Kidney capillary endothelial cell (primary cell): ENCODE results near the gene SDHB.

Experiments used
- DNase-seq: peaks from one replicate; pipeline ENCODE4 v3.0.0-alpha.2; 2018; ENCODE audit warnings: low spot score

The SDHB gene

DNA sequence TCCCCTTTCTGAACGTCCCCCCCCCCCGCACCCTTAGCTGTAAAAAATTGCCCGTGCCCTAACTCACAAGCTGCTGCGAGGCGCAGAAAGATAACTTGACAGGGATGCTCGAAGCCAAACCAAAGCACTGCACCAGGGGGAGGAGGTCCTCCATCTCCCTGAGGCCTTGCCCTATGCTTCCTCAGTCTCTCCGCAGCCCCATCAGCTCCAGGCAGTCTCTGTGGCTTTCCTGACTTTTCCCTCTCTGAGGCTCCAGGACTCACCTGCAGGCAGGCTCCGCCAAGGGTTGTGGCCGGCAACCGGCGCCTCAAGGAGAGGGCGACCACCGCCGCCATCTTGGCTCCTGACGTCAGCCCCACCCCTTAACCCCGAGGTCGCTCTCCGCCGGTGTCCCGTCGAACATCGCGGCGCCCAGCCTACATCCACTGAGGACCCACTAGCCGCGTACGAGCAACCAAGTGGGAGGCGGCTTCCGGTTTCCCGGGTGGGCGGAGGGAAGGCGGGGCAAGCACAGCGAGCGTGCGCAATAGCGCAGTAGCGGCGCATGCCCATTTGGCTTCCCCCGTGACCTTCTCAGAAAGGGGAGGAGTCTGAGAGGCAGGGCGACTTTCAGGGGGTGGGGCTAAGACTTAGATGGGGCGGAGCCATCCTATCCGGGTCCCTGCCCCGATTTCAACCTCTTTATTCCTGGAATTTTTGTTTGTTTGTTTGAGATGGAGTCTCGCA, at the start of gene SDHB:
SDHB (minus strand) TSS at position 348 of the 726 bp plus-strand sequence; CDS start at position 335, 13 bp downstream.
- peak; percentile 97 for DNase-seq

DNA sequence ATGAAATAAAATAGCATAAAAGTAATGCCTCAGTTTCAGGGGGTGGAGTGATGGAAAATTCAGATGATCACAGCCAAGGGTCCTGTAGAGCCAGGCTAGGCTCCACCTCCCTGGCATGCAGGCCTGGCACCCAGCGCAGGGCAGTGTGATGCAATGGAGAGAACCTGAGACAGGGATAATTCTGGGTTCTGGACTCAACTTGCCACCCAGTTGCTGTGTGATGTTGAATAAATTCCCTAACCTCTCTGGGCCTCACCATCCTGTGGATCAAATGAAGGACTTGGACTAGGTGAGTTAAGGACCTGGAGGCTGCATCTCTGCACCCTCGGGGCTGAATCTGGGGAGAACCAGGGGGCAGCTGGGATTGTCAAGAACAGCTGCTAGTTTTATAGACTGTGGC, 48.4 kb upstream of the SDHB start:
- DNase-seq = no peak

DNA sequence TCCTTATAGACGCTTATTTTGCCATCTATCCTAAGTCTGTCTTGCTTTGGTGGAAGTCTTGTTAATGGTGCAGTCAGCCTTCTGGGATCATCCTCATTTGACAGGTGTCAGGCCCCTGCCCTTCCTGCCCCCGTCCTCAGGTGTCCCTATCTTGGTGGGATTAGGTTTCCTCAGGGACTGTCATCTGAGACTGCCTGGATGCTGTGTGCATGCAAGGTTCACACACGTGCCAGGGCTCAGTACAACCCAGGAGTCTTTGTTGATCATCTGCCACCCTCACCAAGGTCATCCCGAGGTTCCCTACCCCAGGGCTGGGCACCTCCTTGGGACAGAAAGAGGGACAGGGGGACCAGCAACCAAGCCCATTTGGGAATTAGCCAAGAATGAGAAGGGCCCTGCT, 47.4 kb upstream of the SDHB start:
- no peak for DNase-seq

DNA sequence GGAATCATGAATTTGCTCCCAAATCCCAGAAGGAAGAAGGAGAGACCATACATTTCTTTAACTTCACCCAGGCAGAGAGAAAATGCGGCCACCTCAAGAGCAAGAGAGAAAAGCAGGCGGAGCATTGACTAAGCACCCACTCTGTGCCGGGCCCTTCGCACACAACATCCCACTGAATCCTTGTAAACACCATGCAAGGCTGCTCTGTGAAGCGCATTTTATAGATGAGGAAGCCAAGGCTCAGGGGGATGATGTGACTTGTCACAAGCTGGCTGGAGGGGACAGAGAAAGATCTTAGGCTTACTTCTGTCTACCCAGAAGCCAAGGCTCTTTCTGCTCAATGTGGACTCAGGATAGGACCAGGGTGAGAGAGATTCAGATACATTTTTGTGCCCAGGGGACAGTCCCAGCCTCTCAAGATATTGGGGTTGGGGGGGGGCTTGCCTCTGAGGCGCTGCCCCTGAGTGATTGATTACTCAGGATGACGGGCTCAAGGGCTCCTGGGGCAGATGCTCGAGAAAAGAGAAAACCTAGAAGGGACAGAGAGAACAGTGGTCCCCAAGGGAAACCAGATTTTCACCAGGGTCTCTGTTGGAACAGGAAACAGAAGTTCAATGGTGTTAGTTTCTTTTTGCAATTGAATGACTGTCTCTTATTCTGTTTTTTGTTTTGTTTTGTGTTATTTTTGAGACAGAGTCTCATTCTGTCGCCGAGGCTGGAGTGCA, 45.9 kb upstream of the SDHB start:
- no peak for DNase-seq

DNA sequence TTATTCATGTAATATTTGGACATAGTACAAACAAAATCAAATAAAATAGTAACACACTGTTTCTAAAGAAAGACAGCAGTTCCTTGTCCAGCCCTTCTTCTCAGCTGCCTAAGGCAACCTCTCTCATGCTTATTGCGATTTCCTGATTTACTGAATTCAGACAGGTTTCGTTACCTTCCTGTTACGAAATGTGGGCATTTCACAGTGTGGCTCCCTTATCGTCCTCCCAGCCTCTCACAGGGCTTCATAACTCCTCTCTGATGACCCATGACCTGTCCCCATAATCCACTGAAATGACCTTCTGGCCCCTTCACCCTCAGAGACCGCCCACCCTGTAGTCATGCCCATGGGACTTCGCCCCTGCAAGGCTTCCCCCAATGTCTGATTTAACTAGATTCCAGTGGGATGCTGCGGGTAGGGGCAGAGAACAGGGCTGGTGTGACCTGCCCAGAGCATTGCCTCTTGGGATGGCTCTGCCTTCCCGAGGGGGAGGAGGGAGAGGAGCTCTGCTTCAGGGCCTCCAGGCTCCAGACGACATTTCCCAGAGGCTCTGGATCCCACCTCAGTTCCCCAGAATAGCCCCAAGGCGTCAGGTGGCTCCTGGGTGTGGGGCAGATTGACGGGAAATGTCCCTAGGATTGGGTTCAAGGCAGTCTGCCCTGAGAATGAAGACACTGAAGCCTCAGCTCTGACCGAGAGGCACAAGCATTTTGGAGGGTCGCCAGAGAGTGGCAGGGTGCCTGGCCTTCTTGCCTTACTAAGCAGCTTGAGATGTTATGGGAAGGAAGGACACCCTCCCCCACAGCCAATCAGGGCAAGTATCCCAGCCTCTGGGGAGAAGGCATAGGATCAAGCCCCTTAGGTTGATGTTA, 44.9 kb upstream of the SDHB start:
- no peak for DNase-seq

DNA sequence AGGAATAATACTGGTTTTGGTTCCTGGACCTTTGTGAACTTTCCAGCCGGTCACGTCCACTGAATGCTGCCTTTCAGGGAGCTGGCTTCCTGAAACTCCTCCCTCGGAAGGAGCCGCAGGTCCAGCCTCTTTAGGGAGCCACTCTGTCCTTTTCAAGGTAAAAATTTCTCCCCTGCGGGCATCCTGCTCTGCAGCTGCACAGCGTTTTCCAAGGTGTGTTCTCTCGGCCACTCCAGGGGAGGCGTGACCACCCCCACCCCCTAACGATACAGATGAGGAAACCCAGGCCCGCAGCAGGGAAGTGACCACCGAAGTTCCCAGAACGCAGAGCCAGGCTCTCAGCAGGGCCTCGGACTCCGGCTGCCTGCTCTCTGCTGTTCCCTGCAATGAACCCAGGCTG, 44.0 kb upstream of the SDHB start:
- no peak for DNase-seq

DNA sequence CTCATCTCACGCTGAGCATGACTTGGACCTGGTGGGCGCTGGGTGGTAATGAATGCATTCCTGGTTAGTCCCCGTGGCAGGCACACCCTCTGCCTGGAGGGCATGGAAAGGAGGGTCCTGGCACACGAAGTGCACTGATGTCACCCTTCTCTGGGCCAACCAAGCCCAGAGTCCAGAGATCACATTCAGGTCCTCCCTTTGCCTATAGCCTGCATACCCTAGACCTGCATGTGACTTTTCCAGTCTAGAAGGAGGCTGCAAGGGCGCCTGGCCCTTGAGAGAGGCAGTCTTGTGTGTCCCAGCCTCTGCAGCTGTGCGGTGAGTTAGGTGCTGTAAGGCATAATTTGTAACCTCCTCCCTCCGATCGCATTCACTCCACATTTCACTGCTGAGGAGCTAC, 43.3 kb upstream of the SDHB start:
- DNase-seq = no peak

DNA sequence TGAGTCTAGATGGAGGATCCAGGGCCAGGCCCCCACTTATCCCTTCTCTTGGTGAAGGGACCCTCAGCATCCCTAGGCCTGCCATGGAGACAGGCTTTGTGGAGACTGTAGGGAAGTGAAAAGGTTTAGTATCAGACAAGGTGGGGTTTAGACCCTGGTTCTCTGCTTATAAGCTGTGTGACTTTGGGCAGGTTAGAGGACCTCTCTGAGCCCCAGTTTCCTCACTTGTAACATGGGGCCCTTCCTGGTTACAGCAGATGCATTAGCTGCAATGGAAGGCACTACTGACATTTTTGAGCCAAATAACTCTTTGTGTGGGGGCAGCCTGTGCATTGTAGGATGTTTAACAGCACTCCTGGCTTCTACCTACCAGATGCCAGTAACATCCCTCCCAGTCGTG, 42.8 kb upstream of the SDHB start:
- no peak for DNase-seq

DNA sequence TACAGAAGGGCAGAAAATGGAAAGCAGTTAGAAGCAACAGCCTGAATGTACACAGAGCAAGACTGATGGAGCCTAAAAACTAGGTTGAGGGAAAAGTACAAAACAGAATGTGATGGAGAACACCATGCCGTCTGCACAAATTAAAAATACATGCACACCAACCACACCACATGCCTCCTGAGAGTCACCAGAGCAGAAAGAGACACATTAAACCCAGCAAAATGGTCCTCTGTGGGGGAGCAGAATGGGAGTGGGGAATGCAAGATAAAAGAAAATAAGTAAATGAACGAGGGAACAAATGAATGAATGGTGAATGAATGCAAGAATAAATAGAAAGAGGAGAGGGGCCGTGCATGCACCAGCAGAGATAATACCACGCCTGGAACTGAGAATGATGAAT, 41.3 kb upstream of the SDHB start:
- DNase-seq = no peak

DNA sequence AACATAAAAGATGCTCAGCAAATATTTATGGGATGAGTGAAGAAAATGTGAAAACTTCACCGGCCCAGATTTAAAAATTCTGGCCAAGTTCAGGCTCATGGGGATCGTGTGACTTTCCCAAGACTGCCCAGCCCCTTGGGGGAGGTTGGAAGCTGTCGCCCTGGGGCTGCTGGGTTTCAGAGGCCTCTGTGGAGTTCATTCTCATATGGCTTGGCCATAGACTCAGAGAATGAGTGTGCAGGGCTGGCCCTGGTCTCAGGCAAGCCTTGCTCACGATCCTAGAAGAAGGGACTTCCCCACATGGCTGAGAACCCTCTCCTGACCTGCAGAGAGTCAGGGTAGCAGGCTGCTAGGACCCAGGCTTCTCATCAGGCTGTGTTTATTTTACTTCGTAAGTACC, 40.8 kb upstream of the SDHB start:
- no peak for DNase-seq

DNA sequence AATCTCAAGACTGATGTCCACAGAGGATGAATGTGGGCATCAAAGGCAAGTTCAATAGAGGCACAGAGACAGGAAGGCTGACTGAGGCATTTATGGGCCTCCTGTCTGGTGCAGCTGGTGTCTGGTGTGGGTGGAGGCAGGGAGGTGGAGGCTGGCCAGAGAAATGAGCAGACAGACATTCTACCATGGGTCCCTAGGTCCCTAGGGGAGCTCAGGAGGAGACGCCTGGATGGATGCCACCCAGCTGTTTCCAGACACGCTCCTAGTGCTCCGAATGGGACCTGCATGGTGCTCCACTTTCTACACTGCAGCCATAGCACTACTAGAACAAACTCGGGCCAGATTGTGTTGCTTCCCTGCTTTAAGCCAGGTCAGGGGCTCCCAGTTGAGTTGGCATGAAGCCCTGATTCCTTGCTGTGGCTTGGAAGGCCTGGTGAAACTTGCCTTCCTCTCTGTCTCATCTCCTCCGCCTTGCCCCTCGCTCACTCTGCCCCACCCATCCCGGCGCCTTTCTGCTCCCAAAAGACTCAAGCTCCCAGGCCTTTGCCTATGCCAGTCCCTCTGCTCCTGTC, 40.1 kb upstream of the SDHB start:
- no peak for DNase-seq

DNA sequence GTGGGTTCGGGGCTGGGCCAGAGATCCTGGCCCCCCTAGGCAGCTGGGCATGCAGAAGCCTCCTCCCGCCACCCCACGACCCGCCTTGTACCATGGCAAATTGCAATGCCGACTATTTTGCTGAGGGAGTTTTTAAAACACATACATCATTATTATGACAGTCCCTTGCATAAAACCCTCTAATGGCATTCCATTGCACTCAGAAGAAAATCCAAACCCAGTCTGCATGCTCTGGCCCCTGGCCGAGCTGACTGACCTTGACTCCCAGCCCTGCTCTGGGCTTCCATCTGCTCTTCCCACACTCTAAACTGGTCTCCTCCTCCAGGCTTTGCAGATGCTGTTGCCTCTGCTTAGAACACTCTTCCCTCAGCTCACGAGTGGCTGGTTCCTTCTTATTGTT, 37.4 kb upstream of the SDHB start:
- DNase-seq = no peak

DNA sequence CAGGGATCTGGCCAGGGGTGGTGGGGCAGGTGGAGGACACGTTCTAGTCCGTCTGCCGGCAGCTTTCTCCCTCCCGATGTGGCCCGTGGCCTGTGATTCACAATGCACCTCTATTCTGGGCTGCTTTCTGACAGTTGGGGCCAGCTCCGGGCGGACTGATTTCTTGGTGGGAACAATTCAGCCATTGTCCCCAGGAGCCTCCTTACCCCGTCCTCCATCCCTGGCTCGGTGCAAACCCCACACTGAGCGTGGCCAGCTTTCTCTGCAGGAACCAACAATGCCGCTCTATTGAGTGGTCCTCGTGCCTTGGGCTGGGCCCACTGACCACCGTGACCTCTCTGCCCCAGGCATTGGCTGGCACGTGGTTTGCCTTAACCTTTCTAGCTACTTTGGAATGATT, 35.7 kb upstream of the SDHB start:
- no peak for DNase-seq

DNA sequence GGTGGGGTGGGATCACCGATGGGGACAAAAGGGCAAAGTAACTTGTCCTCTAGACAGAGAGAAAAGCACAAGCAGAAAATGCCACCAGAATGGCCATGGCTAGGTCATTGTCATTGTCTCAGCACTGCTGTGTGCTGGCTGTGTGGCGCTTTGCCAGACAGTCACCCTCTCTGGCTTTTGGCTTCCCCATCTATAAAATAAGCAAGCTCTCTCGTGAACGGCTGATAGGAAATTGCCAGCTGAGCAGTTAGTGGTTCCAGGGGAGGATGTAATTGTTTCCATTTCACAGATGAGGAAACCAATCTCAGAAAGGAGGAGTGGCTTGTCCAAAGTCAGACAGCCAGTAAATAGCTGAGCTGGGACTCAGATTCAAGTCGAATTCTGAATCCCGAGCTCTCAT, 32.9 kb upstream of the SDHB start:
- no peak for DNase-seq

DNA sequence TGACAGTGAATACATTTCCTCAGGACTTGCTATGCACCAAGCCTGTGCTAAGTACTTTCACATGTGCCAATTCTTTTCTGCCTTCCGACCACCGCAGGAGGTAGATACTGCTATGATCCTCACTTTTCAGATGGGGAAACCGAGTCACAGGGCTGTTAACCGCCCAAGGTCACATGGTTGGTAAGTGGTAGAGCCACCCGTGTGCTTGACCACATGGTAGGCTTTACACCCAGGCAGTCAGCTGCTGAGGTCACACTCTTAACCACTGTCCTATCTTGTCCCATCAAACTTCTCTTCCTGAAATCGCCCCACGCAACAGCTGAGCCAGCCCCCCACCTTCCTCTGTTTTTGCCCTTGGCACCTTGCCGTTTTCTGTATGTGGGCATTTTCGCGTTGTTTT, 31.0 kb upstream of the SDHB start:
- DNase-seq = no peak

DNA sequence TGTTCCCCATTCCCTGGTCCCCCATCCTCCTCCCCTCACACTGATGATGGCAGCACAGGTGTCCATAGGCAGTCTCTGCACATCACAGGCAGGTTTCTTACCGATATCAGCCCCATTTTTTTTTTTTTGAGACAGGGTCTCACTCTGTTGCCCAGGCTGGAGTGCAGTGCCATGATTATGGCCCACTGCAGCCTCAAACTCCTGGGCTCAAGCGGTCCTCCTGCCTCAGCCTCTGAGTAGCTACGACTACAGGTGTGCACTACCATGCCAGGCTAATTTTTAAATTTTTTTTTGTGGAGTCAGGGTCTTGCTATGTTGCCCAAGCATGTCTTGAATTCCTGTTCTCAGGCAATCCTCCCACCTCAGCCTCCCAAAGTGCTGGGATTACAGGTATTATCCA, 28.9 kb upstream of the SDHB start:
- DNase-seq = no peak

DNA sequence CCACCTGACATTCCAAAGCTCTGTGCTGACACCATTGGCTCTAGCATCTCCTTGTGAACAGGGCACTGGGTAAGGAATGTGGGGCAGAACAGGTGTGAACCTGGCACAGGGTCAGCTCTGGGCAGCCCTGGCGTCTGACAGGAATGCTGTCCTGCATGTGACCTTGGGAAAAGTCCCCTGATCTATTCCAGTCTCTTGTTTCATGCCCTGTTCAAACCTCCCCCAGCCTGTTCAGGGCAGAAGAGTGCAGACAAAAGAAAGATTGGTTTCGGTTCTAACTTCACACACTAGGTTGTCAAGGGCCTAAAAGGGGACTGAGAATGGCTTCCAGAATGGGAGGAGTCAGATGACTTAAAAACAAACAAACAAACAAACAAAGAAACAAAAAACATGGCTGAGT, 27.6 kb upstream of the SDHB start:
- DNase-seq = no peak

DNA sequence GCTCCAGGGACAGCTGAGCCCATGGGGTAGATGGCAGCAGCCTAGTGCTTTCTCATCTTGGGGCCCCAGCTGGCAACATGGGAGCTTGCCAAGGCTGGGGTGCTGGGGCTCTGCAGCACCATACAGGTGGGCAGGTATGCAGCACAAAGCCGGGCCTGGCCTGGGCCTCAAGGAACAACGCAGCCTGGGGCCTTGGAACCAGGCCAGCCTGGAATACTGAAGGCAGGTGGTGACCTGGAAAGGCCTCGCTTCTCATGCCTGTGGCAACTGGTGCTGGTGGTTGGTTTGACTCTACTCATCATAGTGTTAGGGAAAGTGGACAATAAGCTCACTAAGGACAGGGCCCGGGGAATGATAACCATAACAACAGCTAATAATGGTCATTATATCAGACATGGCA, 27.0 kb upstream of the SDHB start:
- DNase-seq = no peak

DNA sequence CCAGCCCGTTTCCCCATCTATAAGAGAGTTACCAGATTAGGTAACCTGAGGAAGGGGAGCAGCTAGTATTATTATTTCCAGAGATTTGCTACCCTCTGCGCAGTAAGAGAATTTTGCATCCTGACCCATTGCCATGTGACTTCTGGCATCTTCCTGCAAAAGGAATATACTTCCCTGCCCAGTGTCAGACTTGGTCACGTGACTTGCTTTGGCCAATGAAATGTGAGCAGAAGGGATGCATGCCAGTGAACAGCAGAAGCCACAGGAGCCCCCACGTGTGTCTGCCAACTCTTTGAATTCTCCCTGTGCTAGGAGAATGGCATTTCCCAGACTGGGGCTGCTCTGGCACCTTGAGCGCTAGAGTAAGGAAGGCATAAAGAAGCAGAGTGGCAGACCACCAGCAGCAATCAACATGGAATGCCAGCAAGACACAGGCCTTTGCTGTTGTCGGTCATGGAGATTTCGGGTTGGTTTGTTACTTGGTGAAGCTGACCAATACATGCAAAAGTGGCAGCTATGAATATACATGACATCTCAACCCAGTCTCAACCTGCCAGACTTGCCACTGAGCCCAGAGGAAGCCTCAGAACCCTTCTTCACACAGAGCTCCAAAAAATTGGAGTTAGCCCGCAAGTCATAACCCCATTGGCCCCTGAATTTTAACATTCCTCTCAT, 26.4 kb upstream of the SDHB start:
- no peak for DNase-seq

DNA sequence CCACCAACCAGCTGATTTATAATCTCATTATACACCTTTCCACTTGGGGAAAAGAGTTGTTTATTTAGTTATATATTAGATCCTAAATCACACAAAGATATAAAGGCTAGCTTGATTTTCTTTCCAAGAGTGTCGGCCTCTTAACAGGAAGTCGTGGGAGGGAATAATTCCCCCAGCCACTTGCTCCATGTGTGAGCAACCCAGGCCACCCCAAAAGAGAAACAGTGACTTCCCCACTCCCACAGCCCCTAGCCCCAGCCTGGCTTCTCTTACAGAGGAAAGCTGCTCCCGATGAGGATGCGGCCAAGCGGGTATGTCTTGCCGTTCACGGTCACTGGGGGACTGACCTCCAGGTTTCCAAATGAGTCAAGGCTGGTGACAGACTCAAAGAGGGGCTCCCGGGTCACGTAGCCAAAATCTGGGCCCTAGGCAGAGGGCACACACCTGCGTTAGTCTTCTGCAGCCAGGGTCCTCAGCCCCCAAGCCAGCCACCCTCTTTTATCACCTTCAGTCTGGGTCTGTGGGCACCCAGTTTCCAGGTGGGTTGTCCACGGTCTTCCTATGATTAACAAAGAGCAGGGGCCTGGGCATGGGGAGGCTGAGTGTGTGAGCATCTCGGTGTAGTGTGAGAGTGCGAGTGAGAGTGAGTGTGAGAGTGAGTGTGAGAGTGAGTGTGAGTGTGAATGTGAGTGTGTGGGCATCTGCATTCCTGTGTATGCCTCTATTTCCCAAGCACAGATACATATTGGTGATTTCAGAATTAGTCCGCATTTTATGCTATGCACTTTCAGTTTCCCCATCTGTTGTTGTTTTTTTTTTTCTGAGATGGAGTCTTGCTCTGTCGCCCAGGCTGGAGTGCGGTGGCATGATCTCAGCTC, 25.4 kb upstream of the SDHB start:
- DNase-seq = no peak
